Measurements from ENCODE around the gene ISM2. TPM values are rescaled to one million over a fixed set of nuclear protein-coding genes. Genes with fewer than 3 reads are reported as not detected.

The ISM2 gene
- polyA plus RNA-seq, 4 donors = 0.01 to 0.03 TPM; not detected in 2

- H3K36me3 ChIP-seq (ENCODE audit: control insufficient read depth in 3 of 3, insufficient read depth in 2 of 3, low read depth in 1 of 3, low read length in 3 of 3) = peaks cover 13 to 30% (median 21%) of the 10 kb centered on the region in 3 donors
- no peak for DNase-seq
- H3K4me3 ChIP-seq (ENCODE audit: low read depth in 1 of 3, low read length in 3 of 3) = no peak overlapping the region
- no peaks in the 10 kb centered on the region for H3K9me3 ChIP-seq (ENCODE audit: control insufficient read depth in 2 of 2, insufficient read depth in 1 of 2, low read depth in 1 of 2, low read length in 1 of 2)
- WGBS, 3 donors = 91 to 93% (median 92%) methylated on average over 1 of the region's 1 CpG
- H3K27ac ChIP-seq (ENCODE audit: low read depth in 1 of 3, low read length in 2 of 3) = no peak overlapping the region
- FAIRE-seq = no peak
- H3K4me1 ChIP-seq (ENCODE audit: control insufficient read depth in 3 of 3, insufficient read depth in 2 of 3, low read depth in 1 of 3, low read length in 2 of 3) = no peaks in the 10 kb centered on the region
- no peaks in the 10 kb centered on the region for H3K27me3 ChIP-seq (ENCODE audit: control insufficient read depth in 3 of 3, insufficient read depth in 3 of 3, low read length in 3 of 3)
Observed at GRCh38 chr14:77469539-77469938, 29.1 kb downstream of the ISM2 start.

GRCh38 chr14:77469067-77469505 lies 29.5 kb downstream of the ISM2 start:
- no peak for FAIRE-seq
- H3K36me3 ChIP-seq (ENCODE audit: control insufficient read depth in 3 of 3, insufficient read depth in 2 of 3, low read depth in 1 of 3, low read length in 3 of 3) = peaks cover 13 to 34% (median 23%) of the 10 kb centered on the region in 3 donors
- H3K27ac ChIP-seq (ENCODE audit: low read depth in 1 of 3, low read length in 2 of 3) = no peak overlapping the region
- no peaks in the 10 kb centered on the region for H3K4me1 ChIP-seq (ENCODE audit: control insufficient read depth in 3 of 3, insufficient read depth in 2 of 3, low read depth in 1 of 3, low read length in 2 of 3)
- no peaks in the 10 kb centered on the region for H3K27me3 ChIP-seq (ENCODE audit: control insufficient read depth in 3 of 3, insufficient read depth in 3 of 3, low read length in 3 of 3)
- DNase-seq = no peak
- H3K9me3 ChIP-seq (ENCODE audit: control insufficient read depth in 2 of 2, insufficient read depth in 1 of 2, low read depth in 1 of 2, low read length in 1 of 2) = no peaks in the 10 kb centered on the region
- H3K4me3 ChIP-seq (ENCODE audit: low read depth in 1 of 3, low read length in 3 of 3) = no peak overlapping the region
- 82 to 88% (median 84%) methylated on average over 14 of the region's 14 CpGs for WGBS, 3 donors

GRCh38 chr14:77467801-77468200 lies 30.8 kb downstream of the ISM2 start:
- DNase-seq (no peak), FAIRE-seq (no peak)
- H3K27me3 ChIP-seq (ENCODE audit: control insufficient read depth in 3 of 3, insufficient read depth in 3 of 3, low read length in 3 of 3) = no peaks in the 10 kb centered on the region
- no peak overlapping the region for H3K27ac ChIP-seq (ENCODE audit: low read depth in 1 of 3, low read length in 2 of 3)
- WGBS, 3 donors = 90 to 92% (median 91%) methylated on average over 5 of the region's 5 CpGs
- H3K36me3 ChIP-seq (ENCODE audit: control insufficient read depth in 3 of 3, insufficient read depth in 2 of 3, low read depth in 1 of 3, low read length in 3 of 3) = peaks cover 17 to 45% (median 23%) of the 10 kb centered on the region in 3 donors
- no peak overlapping the region for H3K4me3 ChIP-seq (ENCODE audit: low read depth in 1 of 3, low read length in 3 of 3)
- H3K9me3 ChIP-seq (ENCODE audit: control insufficient read depth in 2 of 2, insufficient read depth in 1 of 2, low read depth in 1 of 2, low read length in 1 of 2) = no peaks in the 10 kb centered on the region
- no peaks in the 10 kb centered on the region for H3K4me1 ChIP-seq (ENCODE audit: control insufficient read depth in 3 of 3, insufficient read depth in 2 of 3, low read depth in 1 of 3, low read length in 2 of 3)

- Histone ChIP-seq H3K27me3 (ENCODE audit: control insufficient read depth in 3 of 3, insufficient read depth in 3 of 3, low read length in 3 of 3) (no peaks in the 10 kb centered on the region), H3K27ac (ENCODE audit: low read depth in 1 of 3, low read length in 2 of 3) (no peak overlapping the region), H3K4me3 (ENCODE audit: low read depth in 1 of 3, low read length in 3 of 3) (peak overlapping the region in 2 of 3 donors; percentile 69 to 99), H3K36me3 (ENCODE audit: control insufficient read depth in 3 of 3, insufficient read depth in 2 of 3, low read depth in 1 of 3, low read length in 3 of 3) (peaks cover 6 to 28% (median 7%) of the 10 kb centered on the region in 3 donors), H3K9me3 (ENCODE audit: control insufficient read depth in 2 of 2, insufficient read depth in 1 of 2, low read depth in 1 of 2, low read length in 1 of 2) (no peaks in the 10 kb centered on the region), H3K4me1 (ENCODE audit: control insufficient read depth in 3 of 3, insufficient read depth in 2 of 3, low read depth in 1 of 3, low read length in 2 of 3) (peaks cover 0 to 3% (median 0%) of the 10 kb centered on the region in 3 donors)
- DNase-seq (peak; percentile 59 to 75), FAIRE-seq (no peak)
- WGBS, 3 donors = 33 to 36% (median 36%) methylated on average over 13 of the region's 13 CpGs
Observed at GRCh38 chr14:77459072-77459723, 39.4 kb downstream of the ISM2 start.

GRCh38 chr14:77458249-77458950 lies 40.2 kb downstream of the ISM2 start:
- DNase-seq (peak; percentile 60 to 67), FAIRE-seq (no peak)
- Histone ChIP-seq H3K27ac (ENCODE audit: low read depth in 1 of 3, low read length in 2 of 3) (peak overlapping the region; percentile 77 to 99 (median 82)), H3K27me3 (ENCODE audit: control insufficient read depth in 3 of 3, insufficient read depth in 3 of 3, low read length in 3 of 3) (no peaks in the 10 kb centered on the region), H3K4me1 (ENCODE audit: control insufficient read depth in 3 of 3, insufficient read depth in 2 of 3, low read depth in 1 of 3, low read length in 2 of 3) (peaks cover 0 to 3% (median 0%) of the 10 kb centered on the region in 3 donors), H3K36me3 (ENCODE audit: control insufficient read depth in 3 of 3, insufficient read depth in 2 of 3, low read depth in 1 of 3, low read length in 3 of 3) (peaks cover 3 to 22% (median 6%) of the 10 kb centered on the region in 3 donors), H3K9me3 (ENCODE audit: control insufficient read depth in 2 of 2, insufficient read depth in 1 of 2, low read depth in 1 of 2, low read length in 1 of 2) (no peaks in the 10 kb centered on the region), H3K4me3 (ENCODE audit: low read depth in 1 of 3, low read length in 3 of 3) (peak overlapping the region; percentile 69 to 99 (median 98))
- 0% methylated on average over 28 to 29 of the region's 29 CpGs for WGBS, 3 donors

GRCh38 chr14:77457522-77458248 lies 40.9 kb downstream of the ISM2 start, which contains the start of the genes AHSA1 and VIPAS39:
TSS of gene AHSA1 (plus strand) at chr14:77458093. CDS start at chr14:77458190, 97 bp downstream.
TSS of gene VIPAS39 (minus strand) at chr14:77457601. CDS start at chr14:77454102, 3,499 bp downstream.
- Histone ChIP-seq H3K9me3 (ENCODE audit: control insufficient read depth in 2 of 2, insufficient read depth in 1 of 2, low read depth in 1 of 2, low read length in 1 of 2) (no peaks in the 10 kb centered on the region), H3K4me3 (ENCODE audit: low read depth in 1 of 3, low read length in 3 of 3) (peak within 1 kb of the TSS; percentile 69 to 99 (median 98)), H3K27ac (ENCODE audit: low read depth in 1 of 3, low read length in 2 of 3) (peak within 1 kb of the TSS; percentile 82 to 99 (median 83)), H3K4me1 (ENCODE audit: control insufficient read depth in 3 of 3, insufficient read depth in 2 of 3, low read depth in 1 of 3, low read length in 2 of 3) (peaks cover 0 to 3% (median 0%) of the 10 kb centered on the region in 3 donors), H3K27me3 (ENCODE audit: control insufficient read depth in 3 of 3, insufficient read depth in 3 of 3, low read length in 3 of 3) (no peaks in the 10 kb centered on the region), H3K36me3 (ENCODE audit: control insufficient read depth in 3 of 3, insufficient read depth in 2 of 3, low read depth in 1 of 3, low read length in 3 of 3) (peaks cover 4 to 18% (median 6%) of the 10 kb centered on the region in 3 donors)
- FAIRE-seq = no peak
- peak; percentile 99 for DNase-seq
- 0% methylated on average over 45 to 50 of the region's 50 CpGs for WGBS, 3 donors

- peaks cover 2 to 18% (median 5%) of the 10 kb centered on the region in 3 donors for H3K36me3 ChIP-seq (ENCODE audit: control insufficient read depth in 3 of 3, insufficient read depth in 2 of 3, low read depth in 1 of 3, low read length in 3 of 3)
- no peaks in the 10 kb centered on the region for H3K27me3 ChIP-seq (ENCODE audit: control insufficient read depth in 3 of 3, insufficient read depth in 3 of 3, low read length in 3 of 3)
- DNase-seq = no peak
- FAIRE-seq = no peak
- H3K4me1 ChIP-seq (ENCODE audit: control insufficient read depth in 3 of 3, insufficient read depth in 2 of 3, low read depth in 1 of 3, low read length in 2 of 3) = peaks cover 0 to 3% (median 0%) of the 10 kb centered on the region in 3 donors
- H3K4me3 ChIP-seq (ENCODE audit: low read depth in 1 of 3, low read length in 3 of 3) = peak overlapping the region; percentile 69 to 98 (median 87)
- H3K9me3 ChIP-seq (ENCODE audit: control insufficient read depth in 2 of 2, insufficient read depth in 1 of 2, low read depth in 1 of 2, low read length in 1 of 2) = no peaks in the 10 kb centered on the region
- H3K27ac ChIP-seq (ENCODE audit: low read depth in 1 of 3, low read length in 2 of 3) = peak overlapping the region; percentile 82 to 99 (median 83)
- 0% methylated on average over 17 to 18 of the region's 18 CpGs for WGBS, 3 donors
Observed at GRCh38 chr14:77457115-77457521, 41.5 kb downstream of the ISM2 start.
